IPS-15b (cell line): Measurements from ENCODE around the gene PPP1R3G.
"Not testable (repeated sequence)": the region's sequence is repeated elsewhere in the genome, so short reads cannot be mapped to it uniquely, and the experiment has no call there.

Experiments used
- H3K27me3 ChIP-seq: one replicate; pipeline ENCODE4 v1.6.1; 2013; ENCODE audit warnings: low read length; ENCODE audit not compliant: control insufficient read depth, insufficient read depth
- H3K36me3 ChIP-seq: one replicate; pipeline ENCODE4 v1.6.1; 2013; ENCODE audit warnings: low read length; ENCODE audit not compliant: control insufficient read depth, insufficient read depth
- H3K4me1 ChIP-seq: one replicate; pipeline ENCODE4 v1.6.1; 2013; ENCODE audit warnings: mild to moderate bottlenecking, low read length; ENCODE audit not compliant: control insufficient read depth, insufficient read depth
- H3K4me3 ChIP-seq: one replicate; pipeline ENCODE4 v1.5.1; 2013; ENCODE audit warnings: low read depth, low read length
- H3K9ac ChIP-seq: one replicate; pipeline ENCODE4 v1.6.1; 2013; ENCODE audit warnings: low read depth, mild to moderate bottlenecking, low read length
- H3K9me3 ChIP-seq: one replicate; pipeline ENCODE4 v1.6.1; 2013; ENCODE audit warnings: mild to moderate bottlenecking, low read length; ENCODE audit not compliant: control insufficient read depth, insufficient read depth

The PPP1R3G gene

GRCh38 chr6:5111626-5112025, 26.5 kb downstream of the PPP1R3G start:
- Histone ChIP-seq H3K36me3 (peaks cover 5% of the 10 kb centered on the region), H3K9me3 (no peaks in the 10 kb centered on the region), H3K4me3 (no peak overlapping the region), H3K27me3 (no peaks in the 10 kb centered on the region), H3K9ac (no peak overlapping the region), H3K4me1 (no peaks in the 10 kb centered on the region)

- Histone ChIP-seq H3K36me3 (peaks cover 5% of the 10 kb centered on the region), H3K4me1 (no peaks in the 10 kb centered on the region), H3K9me3 (no peaks in the 10 kb centered on the region)
Observed at GRCh38 chr6:5112066-5112799, 27.1 kb downstream of the PPP1R3G start.

GRCh38 chr6:5113096-5113495, 28.0 kb downstream of the PPP1R3G start:
- H3K36me3 ChIP-seq = peaks cover 5% of the 10 kb centered on the region
- no peak overlapping the region for H3K9ac ChIP-seq
- no peak overlapping the region for H3K4me3 ChIP-seq
- no peaks in the 10 kb centered on the region for H3K27me3 ChIP-seq
- H3K9me3 ChIP-seq = no peaks in the 10 kb centered on the region
- H3K4me1 ChIP-seq = no peaks in the 10 kb centered on the region

More at GRCh38 chr6:5112066-5112799, 27.1 kb downstream of the PPP1R3G start:
- Histone ChIP-seq H3K4me3 (no peak overlapping the region), H3K9ac (no peak overlapping the region), H3K27me3 (no peaks in the 10 kb centered on the region)

- Histone ChIP-seq H3K4me1 (no peaks in the 10 kb centered on the region), H3K36me3 (no peaks in the 10 kb centered on the region), H3K9me3 (no peaks in the 10 kb centered on the region), H3K4me3 (no peak overlapping the region), H3K27me3 (no peaks in the 10 kb centered on the region), H3K9ac (no peak overlapping the region)
Observed at GRCh38 chr6:5115168-5115567, 30.0 kb downstream of the PPP1R3G start.

- H3K9ac ChIP-seq = no peak overlapping the region
- no peak overlapping the region for H3K4me3 ChIP-seq
- H3K36me3 ChIP-seq = no peaks in the 10 kb centered on the region
- H3K4me1 ChIP-seq = no peaks in the 10 kb centered on the region
- no peaks in the 10 kb centered on the region for H3K9me3 ChIP-seq
- H3K27me3 ChIP-seq = no peaks in the 10 kb centered on the region
Observed at GRCh38 chr6:5116243-5116991, 31.3 kb downstream of the PPP1R3G start.

- no peaks in the 10 kb centered on the region for H3K27me3 ChIP-seq
- H3K9ac ChIP-seq = no peak overlapping the region
- no peaks in the 10 kb centered on the region for H3K4me1 ChIP-seq
- no peaks in the 10 kb centered on the region for H3K9me3 ChIP-seq
- no peak overlapping the region for H3K4me3 ChIP-seq
- H3K36me3 ChIP-seq = peaks cover under 1% of the 10 kb centered on the region
Observed at GRCh38 chr6:5119090-5119951, 34.2 kb downstream of the PPP1R3G start.

- H3K9me3 ChIP-seq = no peaks in the 10 kb centered on the region
- H3K27me3 ChIP-seq = no peaks in the 10 kb centered on the region
- H3K9ac ChIP-seq = no peak overlapping the region
- H3K36me3 ChIP-seq = peaks cover 2% of the 10 kb centered on the region
- no peak overlapping the region for H3K4me3 ChIP-seq
- no peaks in the 10 kb centered on the region for H3K4me1 ChIP-seq
Observed at GRCh38 chr6:5120011-5120410, 34.9 kb downstream of the PPP1R3G start.

- not testable (repeated sequence) for H3K4me1 ChIP-seq, H3K36me3 ChIP-seq
Observed at GRCh38 chr6:5120543-5120942, 35.4 kb downstream of the PPP1R3G start.

GRCh38 chr6:5121479-5121878, 36.3 kb downstream of the PPP1R3G start:
- Histone ChIP-seq H3K9ac (no peak overlapping the region), H3K4me1 (no peaks in the 10 kb centered on the region), H3K36me3 (peaks cover 2% of the 10 kb centered on the region), H3K27me3 (no peaks in the 10 kb centered on the region), H3K4me3 (no peak overlapping the region), H3K9me3 (no peaks in the 10 kb centered on the region)

More at GRCh38 chr6:5120543-5120942, 35.4 kb downstream of the PPP1R3G start:
- not testable (repeated sequence) for H3K9me3 ChIP-seq, H3K9ac ChIP-seq, H3K4me3 ChIP-seq, H3K27me3 ChIP-seq

- Histone ChIP-seq H3K4me1 (no peaks in the 10 kb centered on the region), H3K9me3 (no peaks in the 10 kb centered on the region), H3K9ac (no peak overlapping the region), H3K27me3 (no peaks in the 10 kb centered on the region), H3K36me3 (peaks cover 2% of the 10 kb centered on the region), H3K4me3 (no peak overlapping the region)
Observed at GRCh38 chr6:5121956-5122355, 36.8 kb downstream of the PPP1R3G start.

GRCh38 chr6:5122504-5123112, 37.5 kb downstream of the PPP1R3G start:
- Histone ChIP-seq H3K9ac (no peak overlapping the region), H3K36me3 (peaks cover 2% of the 10 kb centered on the region), H3K4me3 (no peak overlapping the region), H3K4me1 (no peaks in the 10 kb centered on the region), H3K27me3 (no peaks in the 10 kb centered on the region), H3K9me3 (no peaks in the 10 kb centered on the region)
